Astrocyte of the cerebellum (primary cell): ENCODE data around the gene CERS6.
"Not testable (repeated sequence)": the region's sequence is repeated elsewhere in the genome, so short reads cannot be mapped to it uniquely, and the experiment has no call there.

Experiments used
- DNase-seq: peaks from one replicate; pipeline ENCODE4 v3.0.0-alpha.2; 2011; ENCODE audit warnings: low read depth
- H3K4me3 ChIP-seq: 2 replicates; pipeline ENCODE4 v1.5.1; 2011; ENCODE audit warnings: mild to moderate bottlenecking, low read depth, low read length, moderate library complexity
- CTCF ChIP-seq: IDR thresholded peaks from 2 replicates; pipeline ENCODE4 v1.5.1; 2012; ENCODE audit warnings: low read length, low read depth, moderate library complexity, mild to moderate bottlenecking; ENCODE audit errors: missing control alignments
- in situ Hi-C: cut with HindIII; loops from 2 replicates; pipeline ENCODE4 v1.10.0; 2017; ENCODE audit warnings: low sequenced_read_pairs

The CERS6 gene

DNA sequence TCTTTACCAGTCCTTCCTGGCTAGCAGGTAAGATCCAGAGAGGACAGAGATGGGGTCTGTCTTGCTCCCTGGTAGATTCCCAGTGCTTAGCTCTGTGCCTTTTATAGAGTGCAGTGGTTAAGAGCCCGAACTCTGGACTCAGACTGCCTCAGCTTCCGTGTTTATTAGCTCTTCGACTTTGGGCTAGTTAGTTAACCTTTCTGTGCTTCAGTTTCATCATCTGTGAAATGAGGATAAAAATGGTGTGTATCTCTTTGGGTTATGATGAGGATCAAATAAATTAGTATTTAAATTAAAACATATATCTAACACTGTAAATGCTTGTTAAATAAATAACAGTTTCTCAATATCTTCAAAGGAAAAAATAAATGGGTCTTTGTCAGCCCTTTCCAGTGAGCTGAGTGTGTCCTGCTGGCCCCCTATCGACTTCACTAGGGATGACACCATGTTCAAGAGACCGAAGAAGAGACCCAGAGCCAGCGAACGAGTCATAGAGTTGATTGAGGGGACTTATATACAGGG is 38.2 kb downstream of the CERS6 start:
- H3K4me3 ChIP-seq = no peak overlapping the region
- TF ChIP-seq CTCF = peak; percentile 10
- no peak for DNase-seq
- in situ Hi-C loops = no loop called here

GRCh38 chr2:168495524-168495923 is 39.5 kb downstream of the CERS6 start:
- in situ Hi-C loops = no loop called here
- TF ChIP-seq CTCF = no peak
- no peak overlapping the region for H3K4me3 ChIP-seq
- no peak for DNase-seq

- TF ChIP-seq CTCF = no peak
- no peak overlapping the region for H3K4me3 ChIP-seq
- no peak for DNase-seq
- in situ Hi-C loops = no loop called here
Measured at GRCh38 chr2:168496906-168497305, 40.8 kb downstream of the CERS6 start.

GRCh38 chr2:168499500-168499899 is 43.4 kb downstream of the CERS6 start:
- no peak for DNase-seq
- no peak for TF ChIP-seq CTCF
- no peak overlapping the region for H3K4me3 ChIP-seq
- in situ Hi-C loops = no loop called here

- H3K4me3 ChIP-seq = no peak overlapping the region
- no peak for TF ChIP-seq CTCF
- in situ Hi-C loops = loop anchor here (5.0 kb wide), 1 partner anchor 68 kb away; no protein-coding TSS in a partner anchor
- no peak for DNase-seq
Measured at GRCh38 chr2:168500516-168500915, 44.4 kb downstream of the CERS6 start.

DNA sequence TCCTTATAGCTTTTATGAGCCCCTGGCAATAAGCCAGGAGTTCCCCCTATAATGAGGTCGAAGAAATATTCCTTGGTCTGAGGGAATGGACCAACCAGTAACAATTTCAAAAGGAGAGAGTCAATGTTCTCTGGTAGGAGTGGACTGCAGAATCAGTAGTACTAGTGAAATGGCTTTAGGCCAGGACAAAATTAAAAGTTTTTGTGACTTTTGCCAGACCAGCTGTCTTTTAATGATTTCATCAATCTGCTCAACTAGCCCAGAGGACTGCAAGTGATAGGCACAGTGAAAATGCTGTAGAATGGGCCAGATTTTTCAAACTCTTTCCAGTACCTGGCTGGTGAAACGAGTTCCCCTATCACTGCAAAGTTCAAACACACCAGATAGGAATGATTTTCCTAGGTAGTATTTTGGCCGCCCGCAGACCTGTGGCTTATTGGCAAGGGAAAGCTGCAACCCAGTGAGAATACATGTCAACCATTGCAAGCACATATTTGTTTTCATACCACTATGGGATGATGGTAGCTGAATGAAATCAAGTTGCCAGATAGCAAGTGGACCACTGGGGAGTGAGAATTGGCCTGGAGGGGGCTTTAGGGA is 45.5 kb downstream of the CERS6 start:
- no peak overlapping the region for H3K4me3 ChIP-seq
- DNase-seq = no peak
- TF ChIP-seq CTCF = no peak
- in situ Hi-C loops = loop anchor here (5.0 kb wide), 1 partner anchor 69 kb away; no protein-coding TSS in a partner anchor

- not testable (repeated sequence) for H3K4me3 ChIP-seq, DNase-seq
- in situ Hi-C loops = loop anchor here (5.0 kb wide), 1 partner anchor 71 kb away; no protein-coding TSS in a partner anchor
Measured at GRCh38 chr2:168502852-168503251, 46.8 kb downstream of the CERS6 start.
